NCI-H1694 treated with DMSO at 0.1 percent for 48 hours (cell line): ENCODE measurements around the gene SEPTIN3.
A peak's percentile ranks its signal among the peaks of the same experiment; 100 is the strongest.
"Not testable (repeated sequence)": the region's sequence is repeated elsewhere in the genome, so short reads cannot be mapped to it uniquely, and the experiment has no call there.

Source experiments
- DNase-seq: peaks from one replicate; lab custom pipeline; 2025; lab: John Stamatoyannopoulos, UW

SEPTIN3 gene

GRCh38 chr22:41940832-41941765 lies 28.1 kb upstream of the SEPTIN3 start:
- DNase-seq = peak; percentile 60

- DNase-seq = no peak
These were observed 25.5 kb upstream of the SEPTIN3 start for GRCh38 chr22:41943661-41944209.

GRCh38 chr22:41946629-41947423 lies 22.4 kb upstream of the SEPTIN3 start, which contains the start of gene CENPM:
TSS of gene CENPM (minus strand) at chr22:41947152. CDS start at chr22:41947076, 76 bp downstream.
- peak; percentile 96 for DNase-seq

GRCh38 chr22:41947424-41948080 lies 21.7 kb upstream of the SEPTIN3 start:
- no peak for DNase-seq

GRCh38 chr22:41948142-41948541 lies 21.1 kb upstream of the SEPTIN3 start:
- DNase-seq = no peak

GRCh38 chr22:41948928-41949296 lies 20.3 kb upstream of the SEPTIN3 start:
- not testable (repeated sequence) for DNase-seq

GRCh38 chr22:41949297-41949965 lies 19.8 kb upstream of the SEPTIN3 start:
- no peak for DNase-seq

GRCh38 chr22:41951898-41952474 lies 17.3 kb upstream of the SEPTIN3 start, which contains the start of gene SMIM45:
TSS of gene SMIM45 (plus strand) at chr22:41952150.
- DNase-seq = peak; percentile 93

GRCh38 chr22:41952713-41953112 lies 16.5 kb upstream of the SEPTIN3 start:
- DNase-seq = no peak

GRCh38 chr22:41957941-41958556 lies 11.2 kb upstream of the SEPTIN3 start:
- DNase-seq = no peak

- DNase-seq = no peak
These were observed 5.7 kb upstream of the SEPTIN3 start for GRCh38 chr22:41963453-41964111.

GRCh38 chr22:41964112-41964491 lies 5.1 kb upstream of the SEPTIN3 start:
- no peak for DNase-seq

- DNase-seq = no peak
These were observed 3.0 kb upstream of the SEPTIN3 start for GRCh38 chr22:41966225-41966606.

- peak; percentile 56 for DNase-seq
These were observed 2.5 kb upstream of the SEPTIN3 start for GRCh38 chr22:41966607-41967240.

GRCh38 chr22:41968601-41969000 lies 642 bp upstream of the SEPTIN3 start:
- no peak for DNase-seq

- DNase-seq = no peak
These were observed 1.4 kb downstream of the SEPTIN3 start for GRCh38 chr22:41970601-41971000.

GRCh38 chr22:41971431-41971830 lies 2.2 kb downstream of the SEPTIN3 start:
- no peak for DNase-seq

- DNase-seq = no peak
These were observed 5.5 kb downstream of the SEPTIN3 start for GRCh38 chr22:41974691-41975290.
